Esophagus (tissue), 2 donors: ENCODE results near the gene HMX2. TPM values are rescaled to one million over a fixed set of nuclear protein-coding genes. Genes with fewer than 3 reads are reported as not detected.
A peak's percentile ranks its signal among the peaks of the same experiment; 100 is the strongest.

Experiments
- H3K27ac ChIP-seq, 2 donors: one replicate each; pipeline ENCODE4 v1.5.1; 2013; ENCODE audit warnings: low read depth in 2 of 2, mild to moderate bottlenecking in 2 of 2, inconsistent platforms in 1 of 2, low read length in 1 of 2, moderate library complexity in 1 of 2
- H3K27me3 ChIP-seq, 2 donors: one replicate each; pipeline ENCODE4 v1.6.1; 2013; ENCODE audit warnings: low read length in 2 of 2, control low read depth in 1 of 2, mild to moderate bottlenecking in 1 of 2; ENCODE audit not compliant: insufficient read depth in 2 of 2, control insufficient read depth in 1 of 2
- H3K36me3 ChIP-seq, 2 donors: one replicate each; pipeline ENCODE4 v1.6.1; 2013; ENCODE audit warnings: low read length in 1 of 2; ENCODE audit not compliant: control insufficient read depth in 2 of 2, insufficient read depth in 2 of 2
- H3K4me1 ChIP-seq, 2 donors: one replicate each; pipeline ENCODE4 v1.6.1; 2013; ENCODE audit warnings: low read length in 1 of 2; ENCODE audit not compliant: control insufficient read depth in 2 of 2, insufficient read depth in 2 of 2
- H3K4me3 ChIP-seq, 2 donors: one replicate each; pipeline ENCODE4 v1.5.1; 2013; ENCODE audit warnings: low read length in 2 of 2, mild to moderate bottlenecking in 2 of 2, low read depth in 1 of 2, moderate library complexity in 1 of 2
- H3K9me3 ChIP-seq, 2 donors: one replicate each; pipeline ENCODE4 v1.6.1; 2013; ENCODE audit warnings: mild to moderate bottlenecking in 2 of 2, low read depth in 1 of 2, low read length in 1 of 2, moderate library complexity in 1 of 2; ENCODE audit not compliant: control insufficient read depth in 2 of 2, insufficient read depth in 1 of 2
- WGBS, 2 donors: extraction: QIAGEN DNeasy Blood & Tissue Kit; methylation state at CpG; one replicate each; pipeline ENCODE4 v1.1.7; 2013; 5-methylcytosine and 5-hydroxymethylcytosine counted together
- polyA plus RNA-seq, 2 donors: library from polyadenylated mRNA; stranded (reverse); fragments of 200-250 nt; gene quantifications; one replicate each; pipeline ENCODE4 v1.2.3, GENCODE V29; 2013
- donor health status: healthy with polysubstance abuse.
- donor health status: Bipolar disorder and iron deficiency.

The HMX2 gene, protein sequence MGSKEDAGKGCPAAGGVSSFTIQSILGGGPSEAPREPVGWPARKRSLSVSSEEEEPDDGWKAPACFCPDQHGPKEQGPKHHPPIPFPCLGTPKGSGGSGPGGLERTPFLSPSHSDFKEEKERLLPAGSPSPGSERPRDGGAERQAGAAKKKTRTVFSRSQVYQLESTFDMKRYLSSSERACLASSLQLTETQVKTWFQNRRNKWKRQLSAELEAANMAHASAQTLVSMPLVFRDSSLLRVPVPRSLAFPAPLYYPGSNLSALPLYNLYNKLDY
- polyA plus RNA-seq = under 1 TPM in 1 of 2 donors, not detected in 1; 0.08 TPM

DNA sequence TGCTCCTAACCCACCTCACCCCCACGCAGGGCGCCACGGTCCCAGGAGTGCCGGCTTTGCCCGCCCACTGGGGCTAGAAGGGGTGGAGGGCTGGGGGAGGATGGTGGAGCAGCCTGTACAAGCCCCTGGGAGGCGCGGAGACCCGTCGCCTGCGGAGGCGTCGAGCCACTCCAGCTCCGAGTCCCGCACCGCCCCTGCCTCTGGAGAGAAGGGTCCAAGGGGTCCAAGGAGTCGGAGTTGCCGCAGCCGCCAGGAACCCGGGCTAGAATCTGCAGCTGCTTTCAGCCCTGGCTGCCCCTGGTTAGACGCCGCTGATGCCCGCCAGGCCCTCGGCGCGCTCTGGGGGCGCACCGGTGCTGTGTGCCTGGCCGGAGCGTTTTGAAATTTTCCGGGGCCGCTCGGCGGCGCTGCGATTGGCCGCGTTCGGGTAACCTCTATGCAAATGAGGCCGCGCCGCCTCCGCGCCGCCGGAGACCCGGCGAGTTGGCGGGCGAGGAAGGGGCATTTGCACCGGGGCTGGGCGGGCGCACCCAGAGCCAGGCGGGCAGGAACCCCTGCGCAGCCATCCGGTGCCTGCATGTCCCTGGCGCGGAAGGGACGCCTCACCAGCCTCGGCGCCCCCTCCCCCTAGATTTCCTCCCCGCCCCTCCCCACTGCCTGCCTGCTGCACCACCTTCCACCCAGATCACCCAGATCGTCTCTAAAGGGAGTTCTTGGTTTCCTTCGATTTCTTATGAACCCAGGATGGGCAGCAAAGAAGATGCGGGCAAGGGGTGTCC lies at the start of gene HMX2:
HMX2 (plus strand) TSS at position 502 of the 779 bp plus-strand sequence; CDS start at position 745, 243 bp downstream.
- Histone ChIP-seq H3K4me3 (peak within 1 kb of the TSS in 1 of 2 donors; percentile 7), H3K27me3 (peaks cover 30 to 49% of the 10 kb centered on the region in 2 donors), H3K4me1 (peaks cover 17 to 36% of the 10 kb centered on the region in 2 donors), H3K27ac (no peak within 1 kb of the TSS), H3K9me3 (no peaks in the 10 kb centered on the region), H3K36me3 (no peaks in the 10 kb centered on the region)
- 2 to 4% methylated on average over 51 to 64 of the region's 64 CpGs for WGBS, 2 donors

DNA sequence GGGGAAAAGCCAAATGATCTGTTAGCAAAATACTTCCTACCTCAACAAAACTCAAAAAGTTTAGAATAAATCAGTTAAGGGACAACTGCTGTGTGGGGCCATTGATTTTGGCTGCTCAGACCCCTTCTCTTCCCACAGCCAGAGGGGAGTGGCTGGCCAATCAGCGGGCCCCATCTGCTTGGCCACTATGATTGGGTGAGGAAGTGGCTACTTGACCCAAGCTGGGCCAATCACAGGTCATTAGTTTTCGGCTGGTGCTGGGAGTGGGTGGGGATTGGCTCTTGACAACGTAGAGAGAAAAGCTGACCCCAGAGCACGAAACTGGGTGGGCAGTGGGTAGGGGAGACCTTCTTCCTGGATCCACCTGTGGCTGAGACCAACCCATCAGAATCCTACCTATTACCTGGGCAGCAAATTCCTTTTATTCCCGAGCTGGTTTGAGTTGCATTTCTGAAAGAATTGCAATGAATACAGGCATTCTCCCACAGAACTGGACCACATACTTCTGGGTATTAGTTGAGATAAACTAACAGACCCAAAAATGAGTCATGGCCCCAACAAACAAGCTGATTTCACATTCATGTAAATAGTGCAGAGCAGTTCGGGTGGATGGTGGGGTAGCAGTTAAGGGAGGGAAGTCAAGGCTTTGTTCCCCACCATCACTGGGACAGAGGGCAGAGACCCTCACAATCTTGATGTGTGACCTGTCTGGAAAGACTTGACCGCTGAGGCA lies 47.7 kb upstream of the HMX2 start:
- no peaks in the 10 kb centered on the region for H3K9me3 ChIP-seq
- H3K4me1 ChIP-seq = peaks cover 0 to 2% of the 10 kb centered on the region in 2 donors
- no peaks in the 10 kb centered on the region for H3K27me3 ChIP-seq
- H3K27ac ChIP-seq = no peak overlapping the region
- no peak overlapping the region for H3K4me3 ChIP-seq
- WGBS, 2 donors = 70 to 80% methylated on average over 7 of the region's 7 CpGs
- H3K36me3 ChIP-seq = no peaks in the 10 kb centered on the region

DNA sequence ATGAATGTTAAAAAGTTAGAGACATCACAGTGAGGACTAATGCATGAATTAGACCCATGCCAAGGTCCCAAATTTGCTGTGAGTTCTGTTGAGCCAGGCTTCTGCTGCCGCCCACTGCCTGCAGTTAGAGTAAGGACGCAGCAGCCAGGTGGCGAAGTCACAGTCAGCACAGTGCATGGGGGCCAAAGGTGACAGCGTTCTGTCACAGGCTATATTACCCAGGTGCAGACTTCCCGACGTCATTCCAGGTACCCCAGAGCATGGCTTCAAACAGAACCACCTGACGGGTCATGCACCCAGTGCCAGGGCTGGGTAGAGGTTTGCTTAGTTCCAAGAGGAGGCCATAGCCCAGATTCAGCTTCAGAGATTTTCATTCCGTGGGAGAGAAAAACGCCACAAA lies 46.1 kb upstream of the HMX2 start:
- WGBS, 2 donors = 60 to 70% methylated on average over 9 of the region's 9 CpGs
- H3K27me3 ChIP-seq = no peaks in the 10 kb centered on the region
- H3K27ac ChIP-seq = no peak overlapping the region
- H3K36me3 ChIP-seq = no peaks in the 10 kb centered on the region
- H3K4me3 ChIP-seq = no peak overlapping the region
- peaks cover 0 to 2% of the 10 kb centered on the region in 2 donors for H3K4me1 ChIP-seq
- no peaks in the 10 kb centered on the region for H3K9me3 ChIP-seq

DNA sequence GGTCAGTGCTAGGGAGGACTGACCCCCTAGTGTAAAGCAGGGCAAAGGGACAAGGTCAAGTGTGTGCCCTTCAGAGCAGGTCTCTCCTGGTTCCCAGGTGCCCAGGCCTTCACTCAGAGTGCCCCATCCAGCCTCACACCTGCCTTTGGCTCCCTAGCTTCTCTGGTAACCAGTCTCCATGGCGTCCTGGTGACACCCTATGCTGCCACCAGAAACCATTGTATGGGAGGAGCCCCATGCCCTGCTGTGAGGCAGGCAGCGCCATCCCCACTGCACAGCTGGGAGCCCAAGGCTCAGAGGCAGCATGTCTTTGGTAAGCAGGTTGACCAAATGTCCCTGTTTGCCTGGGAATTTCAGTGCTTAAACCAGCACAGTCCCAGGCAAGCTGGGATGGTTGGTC lies 45.3 kb upstream of the HMX2 start:
- H3K36me3 ChIP-seq = no peaks in the 10 kb centered on the region
- H3K27ac ChIP-seq = no peak overlapping the region
- H3K9me3 ChIP-seq = no peaks in the 10 kb centered on the region
- H3K27me3 ChIP-seq = no peaks in the 10 kb centered on the region
- peaks cover 0 to 2% of the 10 kb centered on the region in 2 donors for H3K4me1 ChIP-seq
- 40 to 61% methylated on average over 2 of the region's 2 CpGs for WGBS, 2 donors
- no peak overlapping the region for H3K4me3 ChIP-seq

DNA sequence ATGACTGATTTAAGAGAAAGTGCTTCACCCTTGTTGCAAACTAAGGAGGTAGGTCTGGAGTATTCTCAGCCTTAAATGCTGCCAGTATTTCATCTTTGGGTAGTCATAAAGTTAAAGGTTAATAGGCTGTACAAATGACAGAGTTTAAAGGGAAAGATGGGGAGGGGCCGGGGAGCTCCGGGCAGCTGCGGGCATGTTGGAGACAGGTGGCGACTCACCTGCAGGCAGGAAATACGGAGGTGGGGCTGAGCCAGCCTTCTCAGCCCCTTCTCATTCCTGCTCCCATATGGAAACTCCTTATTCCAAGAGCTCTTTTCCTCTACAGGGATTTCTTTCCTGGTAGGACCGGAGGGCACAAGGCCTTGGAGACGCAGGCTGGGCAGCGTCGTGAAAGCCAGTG lies 44.0 kb upstream of the HMX2 start:
- 44 to 57% methylated on average over 9 of the region's 9 CpGs for WGBS, 2 donors
- H3K4me1 ChIP-seq = peaks cover 0 to 2% of the 10 kb centered on the region in 2 donors

DNA sequence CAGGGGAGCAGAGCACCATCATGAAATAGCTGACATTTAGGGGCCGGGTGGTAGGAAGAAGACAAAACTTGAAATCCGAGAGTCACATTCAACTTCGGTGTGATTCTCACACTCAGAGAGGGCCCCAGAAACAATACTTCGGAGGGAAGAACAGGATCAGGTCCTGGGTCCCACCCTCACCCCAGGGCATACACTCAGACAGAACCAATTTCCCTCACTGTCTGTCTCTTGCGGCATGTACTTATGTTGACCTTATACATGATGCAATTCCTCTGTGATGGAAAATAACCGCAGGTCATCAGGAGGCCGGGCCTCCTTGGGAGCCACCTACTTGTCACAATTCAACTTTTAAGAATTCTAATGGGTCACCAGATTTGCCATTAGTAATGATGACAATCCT lies 38.5 kb upstream of the HMX2 start:
- no peaks in the 10 kb centered on the region for H3K27me3 ChIP-seq
- H3K4me3 ChIP-seq = no peak overlapping the region
- peaks cover 0 to 4% of the 10 kb centered on the region in 2 donors for H3K9me3 ChIP-seq
- no peaks in the 10 kb centered on the region for H3K36me3 ChIP-seq
- no peak overlapping the region for H3K27ac ChIP-seq
- WGBS, 2 donors = 57 to 68% methylated on average over 7 of the region's 7 CpGs
- H3K4me1 ChIP-seq = no peaks in the 10 kb centered on the region

More for the DNA sequence above, 44.0 kb upstream of the HMX2 start:
- Histone ChIP-seq H3K27ac (no peak overlapping the region), H3K9me3 (no peaks in the 10 kb centered on the region), H3K4me3 (no peak overlapping the region), H3K27me3 (no peaks in the 10 kb centered on the region), H3K36me3 (no peaks in the 10 kb centered on the region)

DNA sequence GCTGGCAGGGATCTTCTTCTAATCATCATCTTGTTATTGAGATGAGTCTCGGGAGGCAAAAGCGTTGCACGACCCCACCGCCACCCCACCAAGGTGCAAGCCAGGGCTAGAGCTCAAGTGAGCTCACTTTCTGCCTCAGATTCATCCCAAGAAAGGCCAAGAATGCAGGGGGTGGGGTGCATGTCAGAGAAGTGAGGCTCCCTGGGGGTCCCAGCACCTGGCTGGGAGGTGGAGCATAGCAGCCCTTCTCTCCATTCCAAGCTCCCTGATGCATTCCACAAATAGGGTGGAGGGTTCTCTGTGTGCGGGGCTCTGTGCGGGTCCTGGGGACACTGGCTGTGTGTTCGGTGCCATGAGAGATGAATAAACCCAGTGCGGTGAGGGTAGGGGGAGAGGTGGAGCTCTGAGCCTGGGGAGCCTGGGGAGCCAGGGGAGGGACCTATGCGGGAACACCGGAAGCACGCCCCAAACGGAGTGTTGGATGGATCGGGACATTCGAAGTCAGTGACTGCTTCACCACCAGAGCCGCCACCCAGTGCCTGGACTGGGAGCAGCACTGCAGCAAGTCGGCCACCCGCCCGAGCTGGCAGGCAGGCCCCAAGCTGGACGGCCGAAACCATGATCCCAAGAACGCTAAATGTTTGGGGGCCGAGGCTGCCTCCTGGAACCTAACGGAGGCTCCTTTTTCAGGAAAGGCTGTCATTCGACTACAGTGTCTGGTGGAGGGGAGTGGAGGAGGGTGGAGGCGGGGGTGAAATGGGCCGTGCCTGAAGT lies 30.1 kb upstream of the HMX2 start:
- WGBS, 2 donors = 17 to 19% methylated on average over 26 of the region's 26 CpGs
- Histone ChIP-seq H3K36me3 (no peaks in the 10 kb centered on the region), H3K9me3 (peaks cover 0 to 4% of the 10 kb centered on the region in 2 donors), H3K4me3 (no peak overlapping the region), H3K27me3 (peaks cover 0 to 6% of the 10 kb centered on the region in 2 donors), H3K27ac (no peak overlapping the region), H3K4me1 (no peaks in the 10 kb centered on the region)

DNA sequence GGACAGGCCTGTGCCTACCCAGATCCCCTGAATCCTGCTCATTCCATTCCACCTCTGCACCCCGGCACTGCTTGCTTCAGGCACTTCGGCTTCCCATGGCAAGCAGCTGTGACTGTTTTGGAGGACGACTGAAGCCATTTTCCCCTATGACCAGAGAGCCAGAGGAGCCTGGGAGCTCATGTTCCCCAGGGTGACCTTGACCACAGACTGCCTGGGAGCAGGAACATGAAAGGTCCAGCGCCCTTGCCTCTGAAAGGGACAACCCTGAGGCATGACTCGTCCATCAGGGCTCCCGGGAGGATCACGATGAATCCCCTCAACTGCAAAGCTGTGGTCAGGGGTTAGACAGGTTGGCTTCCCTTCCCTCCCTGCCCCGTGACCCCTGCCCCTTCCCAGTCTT lies 28.9 kb upstream of the HMX2 start:
- Histone ChIP-seq H3K9me3 (no peaks in the 10 kb centered on the region), H3K27ac (no peak overlapping the region), H3K27me3 (peaks cover 0 to 6% of the 10 kb centered on the region in 2 donors), H3K4me3 (no peak overlapping the region), H3K4me1 (no peaks in the 10 kb centered on the region), H3K36me3 (no peaks in the 10 kb centered on the region)
- WGBS, 2 donors = 65 to 73% methylated on average over 8 of the region's 8 CpGs

DNA sequence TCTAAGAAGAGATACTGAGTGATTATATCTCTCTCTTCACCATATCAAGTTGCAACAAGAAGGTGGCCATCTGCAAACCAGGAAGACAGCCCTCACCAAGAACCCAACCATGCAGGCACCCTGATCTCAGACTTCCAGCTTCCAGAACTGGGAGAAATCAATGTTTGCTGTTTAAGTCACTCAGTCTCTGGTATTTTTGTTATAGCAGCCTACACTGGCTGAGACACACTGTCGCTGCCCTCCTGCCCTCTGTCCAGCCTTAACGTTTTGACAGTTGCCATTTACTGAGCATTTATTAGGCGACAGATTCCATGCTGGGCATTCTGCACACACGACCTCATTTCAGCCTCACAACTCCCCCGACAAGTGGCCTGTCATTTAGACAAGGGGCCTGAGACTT lies 21.7 kb upstream of the HMX2 start:
- Histone ChIP-seq H3K4me3 (no peak overlapping the region), H3K9me3 (peaks cover 0 to 8% of the 10 kb centered on the region in 2 donors), H3K4me1 (no peaks in the 10 kb centered on the region), H3K27me3 (peaks cover 0 to 5% of the 10 kb centered on the region in 2 donors), H3K27ac (no peak overlapping the region), H3K36me3 (no peaks in the 10 kb centered on the region)
- WGBS, 2 donors = 77 to 78% methylated on average over 5 of the region's 5 CpGs
